Breast epithelium (tissue), 4 donors: Measurements from ENCODE around the gene BEST2. TPM values are rescaled to one million over a fixed set of nuclear protein-coding genes. Genes with fewer than 3 reads are reported as not detected.

ENCODE experiments used
- DNase-seq, 2 donors: peaks; one replicate each; pipeline ENCODE4 v3.0.0-alpha.2; 2019; ENCODE audit warnings: low spot score in 2 of 2
- H3K27ac ChIP-seq, 2 donors: fragments of 200-600 bp; sonication (generic) in 1 of 2; one replicate each; pipeline ENCODE4 v1.5.1; 2016 to 2019; ENCODE audit warnings: mild to moderate bottlenecking in 1 of 2
- H3K27me3 ChIP-seq, 2 donors: fragments of 200-600 bp; sonication (generic) in 1 of 2; one replicate each; pipeline versions ENCODE4 v1.5.1 to v1.6.0; 2017 to 2019; ENCODE audit warnings: control low read depth in 1 of 2, mild to moderate bottlenecking in 1 of 2
- H3K36me3 ChIP-seq: fragments of 200-600 bp; one replicate; pipeline ENCODE4 v1.5.1; 2019
- H3K4me1 ChIP-seq, 2 donors: fragments of 200-600 bp; sonication (generic); one replicate each; pipeline ENCODE4 v1.5.1; 2016 to 2019; ENCODE audit warnings: control low read depth in 1 of 2
- H3K4me3 ChIP-seq, 3 donors: fragments of 200-600 bp; sonication (generic); 1 replicate in 2 of 3; 2 replicates in 1 of 3; pipeline ENCODE4 v1.5.1; 2016 to 2019; ENCODE audit warnings: mild to moderate bottlenecking in 3 of 3, moderate library complexity in 2 of 3
- H3K9me3 ChIP-seq, 2 donors: fragments of 200-600 bp; sonication (generic) in 1 of 2; one replicate each; pipeline ENCODE4 v1.5.1; 2016 to 2019; ENCODE audit warnings: control low read depth in 1 of 2
- CTCF ChIP-seq, 3 donors: fragments of 450-650 bp; IDR thresholded peaks; one replicate each; pipeline ENCODE4 v1.5.1; 2016 to 2017; ENCODE audit warnings: antibody characterized with exemption in 3 of 3, mild to moderate bottlenecking in 3 of 3, moderate library complexity in 3 of 3
- POLR2A ChIP-seq: fragments of 450-650 bp; IDR thresholded peaks from one replicate; pipeline ENCODE4 v1.6.1; 2016; ENCODE audit warnings: antibody characterized with exemption, mild to moderate bottlenecking, moderate library complexity
- POLR2AphosphoS5 ChIP-seq, 3 donors: sonication (generic); formaldehyde crosslinking; IDR thresholded peaks; one replicate each; pipeline ENCODE4 v1.6.1; 2017; ENCODE audit warnings: antibody characterized with exemption in 3 of 3
- intact Hi-C: fragments of 100-400 bp; cut with DNase I; formaldehyde crosslinking; loops from one replicate; pipeline ENCODE4 v1.15.1; 2023; ENCODE audit warnings: low total_unique reads
- total RNA-seq, 3 donors: library from RNA; depleted of rRNA; stranded (reverse); fragments of >200 nt; gene quantifications; one replicate each; pipeline ENCODE4 v1.1.0, GENCODE V29; 2016

Gene BEST2
- total RNA-seq, 3 donors from 2014 or later, result not detected

- peak; percentile 85 to 86 for DNase-seq
- peak overlapping the region; percentile 54 to 80 (median 73) for H3K4me3 ChIP-seq
- no peaks in the 10 kb centered on the region for H3K36me3 ChIP-seq
- TF ChIP-seq POLR2AphosphoS5 (IDR thresholded peaks at IDR 0.05), result peak; percentile 58 to 73 (median 65)
- peak in 1 of 3 donors; percentile 11 for TF ChIP-seq CTCF (IDR thresholded peaks at IDR 0.05)
- TF ChIP-seq POLR2A, result no peak
- peaks cover 0 to 8% of the 10 kb centered on the region in 2 donors for H3K4me1 ChIP-seq
- H3K27ac ChIP-seq, result peak overlapping the region; percentile 97 to 98
- no peaks in the 10 kb centered on the region for H3K9me3 ChIP-seq
- intact Hi-C loops, result no loop called here
- no peaks in the 10 kb centered on the region for H3K27me3 ChIP-seq
Observed at GRCh38 chr19:12778017-12778904, 26.7 kb downstream of the BEST2 start.

GRCh38 chr19:12778905-12779161 lies 27.2 kb downstream of the BEST2 start:
- peak overlapping the region; percentile 54 to 80 (median 73) for H3K4me3 ChIP-seq
- TF ChIP-seq POLR2A (no peak), CTCF (IDR thresholded peaks at IDR 0.05) (no peak), POLR2AphosphoS5 (IDR thresholded peaks at IDR 0.05) (no peak)
- intact Hi-C loops, result no loop called here

GRCh38 chr19:12779162-12779993 lies 27.8 kb downstream of the BEST2 start:
- H3K9me3 ChIP-seq, result no peaks in the 10 kb centered on the region
- H3K36me3 ChIP-seq, result no peaks in the 10 kb centered on the region
- intact Hi-C loops, result no loop called here
- no peaks in the 10 kb centered on the region for H3K27me3 ChIP-seq
- DNase-seq, result no peak
- H3K4me3 ChIP-seq, result peak overlapping the region; percentile 54 to 80 (median 73)
- peaks cover 11 to 18% of the 10 kb centered on the region in 2 donors for H3K4me1 ChIP-seq
- peak overlapping the region; percentile 97 to 98 for H3K27ac ChIP-seq
- TF ChIP-seq POLR2A, result no peak
- peak in 2 of 3 donors; percentile 27 to 90 for TF ChIP-seq POLR2AphosphoS5 (IDR thresholded peaks at IDR 0.05)
- no peak for TF ChIP-seq CTCF (IDR thresholded peaks at IDR 0.05)

More at GRCh38 chr19:12778905-12779161, 27.2 kb downstream of the BEST2 start:
- DNase-seq, result no peak
- Histone ChIP-seq H3K27me3 (no peaks in the 10 kb centered on the region), H3K36me3 (no peaks in the 10 kb centered on the region), H3K9me3 (no peaks in the 10 kb centered on the region), H3K4me1 (peaks cover 5 to 14% of the 10 kb centered on the region in 2 donors), H3K27ac (peak overlapping the region; percentile 97 to 98)

GRCh38 chr19:12782174-12782423 lies 30.5 kb downstream of the BEST2 start:
- intact Hi-C loops, result no loop called here

More at GRCh38 chr19:12782174-12782423, 30.5 kb downstream of the BEST2 start:
- no peaks in the 10 kb centered on the region for H3K9me3 ChIP-seq
- H3K4me3 ChIP-seq, result peak overlapping the region; percentile 45 to 65 (median 61)
- TF ChIP-seq POLR2A, result no peak
- no peak for TF ChIP-seq POLR2AphosphoS5 (IDR thresholded peaks at IDR 0.05)
- TF ChIP-seq CTCF (IDR thresholded peaks at IDR 0.05), result no peak
- H3K4me1 ChIP-seq, result peaks cover 18 to 25% of the 10 kb centered on the region in 2 donors
- no peaks in the 10 kb centered on the region for H3K36me3 ChIP-seq
- no peak for DNase-seq
- H3K27ac ChIP-seq, result peak overlapping the region; percentile 98 to 100
- H3K27me3 ChIP-seq, result no peaks in the 10 kb centered on the region
